Activated CD4-positive, alpha-beta T cell treated with anti-CD3 and anti-CD28 coated beads for 4 hours (primary cell): ENCODE data around the gene ATP6V0E1.
"Not testable (repeated sequence)": the region's sequence is repeated elsewhere in the genome, so short reads cannot be mapped to it uniquely, and the experiment has no call there.

ENCODE experiments used
- DNase-seq, 2 donors: peaks; one replicate each; pipeline ENCODE4 v3.0.0-alpha.2; 2020

Gene ATP6V0E1

GRCh38 chr5:173010021-173010420 is 26.4 kb downstream of the ATP6V0E1 start:
- DNase-seq = peak in 1 of 2 donors; percentile 12

GRCh38 chr5:173010547-173011464 is 27.2 kb downstream of the ATP6V0E1 start:
- DNase-seq = no peak

GRCh38 chr5:173011566-173011965 is 28.0 kb downstream of the ATP6V0E1 start:
- no peak for DNase-seq

- DNase-seq = no peak
These were observed 29.3 kb downstream of the ATP6V0E1 start for GRCh38 chr5:173012882-173013281.

GRCh38 chr5:173014671-173015070 is 31.1 kb downstream of the ATP6V0E1 start:
- no peak for DNase-seq

- no peak for DNase-seq
These were observed 31.6 kb downstream of the ATP6V0E1 start for GRCh38 chr5:173015192-173015591.

- no peak for DNase-seq
These were observed 32.3 kb downstream of the ATP6V0E1 start for GRCh38 chr5:173015598-173016455.

- no peak for DNase-seq
These were observed 33.1 kb downstream of the ATP6V0E1 start for GRCh38 chr5:173016598-173017046.

- not testable (repeated sequence) for DNase-seq
These were observed 33.5 kb downstream of the ATP6V0E1 start for GRCh38 chr5:173017087-173017486.

GRCh38 chr5:173018358-173018757 is 34.8 kb downstream of the ATP6V0E1 start:
- no peak for DNase-seq

GRCh38 chr5:173020154-173020581 is 36.6 kb downstream of the ATP6V0E1 start:
- no peak for DNase-seq

GRCh38 chr5:173020643-173021042 is 37.1 kb downstream of the ATP6V0E1 start:
- DNase-seq = no peak

- DNase-seq = no peak
These were observed 42.1 kb downstream of the ATP6V0E1 start for GRCh38 chr5:173025651-173026050.

GRCh38 chr5:173027905-173028304 is 44.3 kb downstream of the ATP6V0E1 start:
- DNase-seq = no peak

- no peak for DNase-seq
These were observed 45.3 kb downstream of the ATP6V0E1 start for GRCh38 chr5:173028811-173029327.

- no peak for DNase-seq
These were observed 45.9 kb downstream of the ATP6V0E1 start for GRCh38 chr5:173029499-173029921.

- not testable (repeated sequence) for DNase-seq
These were observed 48.5 kb downstream of the ATP6V0E1 start for GRCh38 chr5:173032096-173032495.

GRCh38 chr5:173032730-173033129 is 49.2 kb downstream of the ATP6V0E1 start:
- DNase-seq = no peak

GRCh38 chr5:173033923-173034322 is 50.4 kb downstream of the ATP6V0E1 start:
- DNase-seq = no peak

GRCh38 chr5:173035904-173036707 is 52.5 kb downstream of the ATP6V0E1 start:
- DNase-seq = peak in 1 of 2 donors; percentile 14

GRCh38 chr5:173039188-173039587 is 55.6 kb downstream of the ATP6V0E1 start:
- DNase-seq = no peak

- no peak for DNase-seq
These were observed 56.4 kb downstream of the ATP6V0E1 start for GRCh38 chr5:173039964-173040363.
